ENCODE measurements around the gene SLC7A14.

The SLC7A14 gene

GRCh38 chr3:170611751-170612150, 25.9 kb upstream of the SLC7A14 start:
- TF ChIP-seq EZH2 (IDR thresholded peaks at IDR 0.05; ENCODE audit: borderline replicate concordance, low read depth, low read length, severe bottlenecking) (no peak), CTCF (IDR thresholded peaks at IDR 0.05; ENCODE audit: borderline replicate concordance, extremely low read depth, low read length, poor library complexity, severe bottlenecking) (no peak)
- H3K27me3 ChIP-seq (ENCODE audit: insufficient read depth, low read length, poor library complexity) = no peaks in the 10 kb centered on the region
- ATAC-seq (ENCODE audit: insufficient read depth, low read depth) = no peak
- no peak overlapping the region for H2AFZ ChIP-seq (ENCODE audit: low read depth, low read length)
- H3K4me2 ChIP-seq (ENCODE audit: insufficient read depth, low read length) = no peak overlapping the region
- H3K79me2 ChIP-seq (ENCODE audit: insufficient read depth, low read length) = no peaks in the 10 kb centered on the region
- no peak overlapping the region for H3K9ac ChIP-seq (ENCODE audit: low read depth, low read length)
- no peaks in the 10 kb centered on the region for H3K36me3 ChIP-seq (ENCODE audit: insufficient read depth, low read length)
- H4K20me1 ChIP-seq (ENCODE audit: insufficient read depth, low read length) = no peaks in the 10 kb centered on the region
- H3K4me3 ChIP-seq (ENCODE audit: low read depth in 1 of 2, low read length in 2 of 2) = no peak overlapping the region
- no peaks in the 10 kb centered on the region for H3K4me1 ChIP-seq (ENCODE audit: insufficient read depth, low read length)
- DNase-seq = no peak
- H3K27ac ChIP-seq (ENCODE audit: low read length) = no peak overlapping the region
- no peaks in the 10 kb centered on the region for H3K9me3 ChIP-seq (ENCODE audit: insufficient read depth, low read length, severe bottlenecking)

GRCh38 chr3:170610321-170610884, 24.5 kb upstream of the SLC7A14 start:
- H3K27ac ChIP-seq (ENCODE audit: low read length) = no peak overlapping the region
- TF ChIP-seq CTCF (IDR thresholded peaks at IDR 0.05; ENCODE audit: borderline replicate concordance, extremely low read depth, low read length, poor library complexity, severe bottlenecking) (no peak), EZH2 (IDR thresholded peaks at IDR 0.05; ENCODE audit: borderline replicate concordance, low read depth, low read length, severe bottlenecking) (no peak)
- H3K4me3 ChIP-seq (ENCODE audit: low read depth in 1 of 2, low read length in 2 of 2) = no peak overlapping the region
- no peaks in the 10 kb centered on the region for H3K4me1 ChIP-seq (ENCODE audit: insufficient read depth, low read length)
- no peaks in the 10 kb centered on the region for H3K27me3 ChIP-seq (ENCODE audit: insufficient read depth, low read length, poor library complexity)
- no peak overlapping the region for H3K9ac ChIP-seq (ENCODE audit: low read depth, low read length)
- no peaks in the 10 kb centered on the region for H4K20me1 ChIP-seq (ENCODE audit: insufficient read depth, low read length)
- H3K79me2 ChIP-seq (ENCODE audit: insufficient read depth, low read length) = no peaks in the 10 kb centered on the region
- no peak overlapping the region for H2AFZ ChIP-seq (ENCODE audit: low read depth, low read length)
- H3K4me2 ChIP-seq (ENCODE audit: insufficient read depth, low read length) = no peak overlapping the region
- no peaks in the 10 kb centered on the region for H3K9me3 ChIP-seq (ENCODE audit: insufficient read depth, low read length, severe bottlenecking)
- H3K36me3 ChIP-seq (ENCODE audit: insufficient read depth, low read length) = no peaks in the 10 kb centered on the region
- DNase-seq (no peak), ATAC-seq (ENCODE audit: insufficient read depth, low read depth) (no peak)

- Histone ChIP-seq H3K27me3 (ENCODE audit: insufficient read depth, low read length, poor library complexity) (no peaks in the 10 kb centered on the region), H3K9me3 (ENCODE audit: insufficient read depth, low read length, severe bottlenecking) (no peaks in the 10 kb centered on the region), H3K4me3 (ENCODE audit: low read depth in 1 of 2, low read length in 2 of 2) (no peak overlapping the region), H3K4me1 (ENCODE audit: insufficient read depth, low read length) (no peaks in the 10 kb centered on the region), H3K36me3 (ENCODE audit: insufficient read depth, low read length) (no peaks in the 10 kb centered on the region), H3K79me2 (ENCODE audit: insufficient read depth, low read length) (no peaks in the 10 kb centered on the region), H3K9ac (ENCODE audit: low read depth, low read length) (no peak overlapping the region), H3K4me2 (ENCODE audit: insufficient read depth, low read length) (no peak overlapping the region), H3K27ac (ENCODE audit: low read length) (no peak overlapping the region), H4K20me1 (ENCODE audit: insufficient read depth, low read length) (no peaks in the 10 kb centered on the region), H2AFZ (ENCODE audit: low read depth, low read length) (no peak overlapping the region)
- ATAC-seq (ENCODE audit: insufficient read depth, low read depth) = no peak
- TF ChIP-seq EZH2 (IDR thresholded peaks at IDR 0.05; ENCODE audit: borderline replicate concordance, low read depth, low read length, severe bottlenecking) (no peak), CTCF (IDR thresholded peaks at IDR 0.05; ENCODE audit: borderline replicate concordance, extremely low read depth, low read length, poor library complexity, severe bottlenecking) (no peak)
- DNase-seq = no peak
These were observed 22.6 kb upstream of the SLC7A14 start for GRCh38 chr3:170608475-170608874.

GRCh38 chr3:170606675-170607074, 20.8 kb upstream of the SLC7A14 start:
- H3K36me3 ChIP-seq (ENCODE audit: insufficient read depth, low read length) = no peaks in the 10 kb centered on the region
- no peak for DNase-seq
- no peak for TF ChIP-seq CTCF (IDR thresholded peaks at IDR 0.05; ENCODE audit: borderline replicate concordance, extremely low read depth, low read length, poor library complexity, severe bottlenecking)
- no peak for TF ChIP-seq EZH2 (IDR thresholded peaks at IDR 0.05; ENCODE audit: borderline replicate concordance, low read depth, low read length, severe bottlenecking)
- H3K9me3 ChIP-seq (ENCODE audit: insufficient read depth, low read length, severe bottlenecking) = no peaks in the 10 kb centered on the region
- no peak overlapping the region for H2AFZ ChIP-seq (ENCODE audit: low read depth, low read length)
- no peak for ATAC-seq (ENCODE audit: insufficient read depth, low read depth)
- H3K4me2 ChIP-seq (ENCODE audit: insufficient read depth, low read length) = no peak overlapping the region
- H4K20me1 ChIP-seq (ENCODE audit: insufficient read depth, low read length) = no peaks in the 10 kb centered on the region
- H3K27ac ChIP-seq (ENCODE audit: low read length) = no peak overlapping the region
- H3K79me2 ChIP-seq (ENCODE audit: insufficient read depth, low read length) = no peaks in the 10 kb centered on the region
- no peak overlapping the region for H3K9ac ChIP-seq (ENCODE audit: low read depth, low read length)
- H3K4me1 ChIP-seq (ENCODE audit: insufficient read depth, low read length) = no peaks in the 10 kb centered on the region
- H3K4me3 ChIP-seq (ENCODE audit: low read depth in 1 of 2, low read length in 2 of 2) = no peak overlapping the region
- no peaks in the 10 kb centered on the region for H3K27me3 ChIP-seq (ENCODE audit: insufficient read depth, low read length, poor library complexity)
